NT2/D1 (cell line): ENCODE measurements around the gene POPDC2.
A peak's percentile ranks its signal among the peaks of the same experiment; 100 is the strongest.

Experiments used
- DNase-seq: peaks from one replicate; pipeline ENCODE4 v3.0.0-alpha.2; 2011; ENCODE audit warnings: low read depth, low spot score
- H3K27me3 ChIP-seq: 2 replicates; pipeline ENCODE4 v1.6.0; 2011; ENCODE audit warnings: mild to moderate bottlenecking; ENCODE audit not compliant: insufficient read length, insufficient read depth
- H3K36me3 ChIP-seq: 2 replicates; pipeline ENCODE4 v1.6.1; 2011; ENCODE audit warnings: mild to moderate bottlenecking, low read length, mixed read lengths; ENCODE audit not compliant: insufficient read depth, insufficient read length
- H3K4me1 ChIP-seq: 2 replicates; pipeline ENCODE4 v1.5.1; 2011; ENCODE audit not compliant: insufficient read depth, insufficient read length
- H3K4me3 ChIP-seq: 2 replicates; pipeline ENCODE4 v1.5.1; 2011; ENCODE audit warnings: low read depth; ENCODE audit not compliant: insufficient read length
- H3K9ac ChIP-seq: 2 replicates; pipeline ENCODE4 v1.6.0; 2011; ENCODE audit warnings: low read depth; ENCODE audit not compliant: insufficient read length
- H3K9me3 ChIP-seq: 2 replicates; pipeline ENCODE4 v1.5.1; 2011; ENCODE audit warnings: mild to moderate bottlenecking, low read length; ENCODE audit not compliant: insufficient read depth
- SUZ12 ChIP-seq: IDR thresholded peaks from 2 replicates; pipeline ENCODE4 v1.6.1; 2011; ENCODE audit not compliant: insufficient read length, insufficient read depth; ENCODE audit errors: extremely low read depth
- YY1 ChIP-seq: IDR thresholded peaks from 2 replicates; pipeline ENCODE4 v1.6.1; 2011; ENCODE audit not compliant: insufficient read length, insufficient read depth
- ZNF274 ChIP-seq: IDR thresholded peaks from 2 replicates; pipeline ENCODE4 v1.6.1; 2011; ENCODE audit warnings: mild to moderate bottlenecking, low read depth, low read length

Gene POPDC2

GRCh38 chr3:119676771-119677640 lies 16.6 kb upstream of the POPDC2 start, which contains the start of gene COX17:
Gene COX17 (minus strand): TSS chr3:119677406. CDS start chr3:119677310, 96 bp downstream.
- peak; percentile 86 for DNase-seq
- peaks cover 16% of the 10 kb centered on the region; the same call in 1 of the 2 replicates for H3K9me3 ChIP-seq
- no peak for TF ChIP-seq YY1
- no peak for TF ChIP-seq SUZ12
- no peak for TF ChIP-seq ZNF274
- peak within 1 kb of the TSS; percentile 82 for H3K9ac ChIP-seq
- H3K4me3 ChIP-seq: peak within 1 kb of the TSS; percentile 76
- no peaks in the 10 kb centered on the region for H3K27me3 ChIP-seq
- peaks cover 36% of the 10 kb centered on the region for H3K36me3 ChIP-seq
- no peaks in the 10 kb centered on the region for H3K4me1 ChIP-seq

- Histone ChIP-seq H3K9me3 (peaks cover 16% of the 10 kb centered on the region; the same call in 1 of the 2 replicates), H3K36me3 (peaks cover 46% of the 10 kb centered on the region), H3K27me3 (no peaks in the 10 kb centered on the region), H3K9ac (peak overlapping the region; percentile 79), H3K4me3 (peak overlapping the region; percentile 76), H3K4me1 (no peaks in the 10 kb centered on the region)
- no peak for DNase-seq
- TF ChIP-seq SUZ12: no peak
- no peak for TF ChIP-seq YY1
- TF ChIP-seq ZNF274: no peak
These were observed 15.6 kb upstream of the POPDC2 start for GRCh38 chr3:119676020-119676419.

DNA sequence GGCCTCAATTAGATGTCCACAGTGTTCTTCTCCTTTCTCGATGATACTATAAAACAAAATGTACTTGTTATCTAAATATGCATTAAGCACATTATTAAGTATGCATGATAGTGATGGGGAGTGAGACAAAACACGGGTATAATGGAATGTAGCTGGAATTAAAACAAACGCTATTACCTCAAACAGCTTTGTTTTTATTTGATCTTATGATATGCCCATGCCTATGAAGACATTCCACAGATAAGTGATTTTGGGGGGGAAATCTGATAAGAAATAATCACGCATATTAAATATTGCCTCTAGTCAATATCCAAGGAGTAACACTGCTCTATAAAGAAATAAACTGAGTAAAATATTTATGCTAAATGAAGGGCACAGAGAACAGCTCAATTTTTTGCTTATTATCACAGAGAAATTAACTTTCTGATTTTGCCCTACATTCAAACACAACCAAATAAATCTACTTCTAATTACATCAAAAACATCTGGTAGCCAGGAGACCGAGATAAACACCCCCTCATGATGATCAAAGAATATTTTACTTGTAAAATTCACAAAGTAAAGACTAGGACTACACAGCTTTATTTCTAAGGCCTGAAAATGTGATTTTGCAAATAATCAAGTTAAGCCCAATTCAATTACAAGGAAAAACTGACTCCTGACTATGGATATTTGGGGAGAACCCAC lies 14.9 kb upstream of the POPDC2 start:
- Histone ChIP-seq H3K27me3 (no peaks in the 10 kb centered on the region), H3K9me3 (peaks cover 16% of the 10 kb centered on the region; the same call in 1 of the 2 replicates), H3K4me3 (no peak overlapping the region), H3K9ac (no peak overlapping the region), H3K36me3 (peaks cover 48% of the 10 kb centered on the region), H3K4me1 (no peaks in the 10 kb centered on the region)
- no peak for DNase-seq
- TF ChIP-seq SUZ12 (no peak), ZNF274 (no peak)

DNA sequence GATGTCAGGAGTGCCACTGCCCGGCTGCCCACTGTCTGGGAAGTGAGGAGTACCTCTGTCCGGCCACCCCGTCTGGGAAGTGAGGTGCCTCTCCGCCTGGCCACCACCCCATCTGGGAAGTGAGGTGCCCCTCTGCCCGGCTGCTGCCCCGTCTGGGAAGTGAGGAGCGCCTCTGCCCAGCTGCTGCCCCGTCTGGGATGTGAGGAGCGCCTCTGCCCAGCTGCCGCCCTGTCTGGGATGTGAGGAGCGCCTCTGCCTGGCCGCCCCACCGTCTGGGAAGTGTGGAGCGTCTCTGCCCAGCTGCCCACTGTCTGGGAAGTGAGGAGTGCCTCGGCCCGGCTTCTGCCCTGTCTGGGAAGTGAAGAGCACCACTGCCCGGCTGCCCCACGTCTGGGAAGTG lies 13.5 kb upstream of the POPDC2 start:
- H3K4me1 ChIP-seq: no peaks in the 10 kb centered on the region
- peaks cover 54% of the 10 kb centered on the region for H3K36me3 ChIP-seq
- DNase-seq: no peak
- H3K27me3 ChIP-seq: no peaks in the 10 kb centered on the region
- peaks cover 16% of the 10 kb centered on the region; the same call in 1 of the 2 replicates for H3K9me3 ChIP-seq
- TF ChIP-seq YY1 (no peak), SUZ12 (no peak), ZNF274 (no peak)
- H3K9ac ChIP-seq: no peak overlapping the region
- no peak overlapping the region for H3K4me3 ChIP-seq

DNA sequence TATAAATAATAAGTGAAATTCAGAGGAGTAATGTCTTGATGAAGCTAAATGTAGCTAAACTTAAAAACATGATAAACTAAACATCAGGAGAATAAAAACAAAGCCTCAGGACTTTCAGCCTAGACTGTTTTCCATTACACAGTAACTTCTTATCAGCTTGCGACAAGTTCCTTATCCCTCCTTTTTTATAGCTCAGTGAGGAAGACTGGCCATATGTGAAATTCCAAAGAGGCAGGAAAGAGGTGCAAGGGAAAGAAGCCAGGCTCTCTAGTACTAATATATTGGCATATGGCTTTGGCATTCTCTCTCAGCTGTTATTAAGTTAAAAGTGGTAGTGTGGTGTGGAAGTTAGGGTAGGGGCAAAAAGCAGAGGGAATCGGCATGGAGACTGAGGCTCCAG lies 12.4 kb upstream of the POPDC2 start:
- no peaks in the 10 kb centered on the region for H3K4me1 ChIP-seq
- peaks cover 58% of the 10 kb centered on the region for H3K36me3 ChIP-seq
- no peak overlapping the region for H3K9ac ChIP-seq
- peaks cover 16% of the 10 kb centered on the region; the same call in 1 of the 2 replicates for H3K9me3 ChIP-seq
- no peak for DNase-seq
- H3K27me3 ChIP-seq: no peaks in the 10 kb centered on the region
- no peak for TF ChIP-seq ZNF274
- no peak for TF ChIP-seq SUZ12
- no peak for TF ChIP-seq YY1
- no peak overlapping the region for H3K4me3 ChIP-seq

GRCh38 chr3:119669906-119670570 lies 9.6 kb upstream of the POPDC2 start:
- TF ChIP-seq ZNF274: no peak
- no peak for TF ChIP-seq SUZ12
- no peak for TF ChIP-seq YY1
- H3K4me1 ChIP-seq: no peaks in the 10 kb centered on the region
- H3K27me3 ChIP-seq: no peaks in the 10 kb centered on the region
- no peak for DNase-seq
- peaks cover 12% of the 10 kb centered on the region; the same call in 1 of the 2 replicates for H3K9me3 ChIP-seq
- H3K36me3 ChIP-seq: peaks cover 50% of the 10 kb centered on the region
- no peak overlapping the region for H3K9ac ChIP-seq
- H3K4me3 ChIP-seq: no peak overlapping the region
